Endothelial cell (in vitro differentiated cells): ENCODE results near the gene HSPA12A. TPM values are rescaled to one million over a fixed set of nuclear protein-coding genes. Genes with fewer than 3 reads are reported as not detected.

ENCODE experiments used
- DNase-seq: peaks from one replicate; pipeline ENCODE4 v3.0.0; 2021; ENCODE audit warnings: low spot score
- H3K27ac Mint-ChIP-seq: one replicate; pipeline ENCODE4 v1.8.0; 2021; ENCODE audit warnings: mixed read lengths, inconsistent platforms; ENCODE audit not compliant: unreplicated experiment
- H3K27me3 Mint-ChIP-seq: one replicate; pipeline ENCODE4 v1.8.0; 2021; ENCODE audit warnings: mild to moderate bottlenecking, moderate library complexity, mixed read lengths, inconsistent platforms; ENCODE audit not compliant: unreplicated experiment
- H3K36me3 Mint-ChIP-seq: one replicate; pipeline ENCODE4 v1.8.0; 2021; ENCODE audit warnings: mild to moderate bottlenecking, low read depth, mixed read lengths, inconsistent platforms; ENCODE audit not compliant: unreplicated experiment
- H3K4me1 Mint-ChIP-seq: one replicate; pipeline ENCODE4 v1.8.0; 2021; ENCODE audit warnings: mild to moderate bottlenecking, mixed read lengths, inconsistent platforms; ENCODE audit not compliant: unreplicated experiment
- H3K4me3 Mint-ChIP-seq: one replicate; pipeline ENCODE4 v1.8.0; 2021; ENCODE audit warnings: mild to moderate bottlenecking, mixed read lengths, inconsistent platforms; ENCODE audit not compliant: unreplicated experiment
- H3K9me3 Mint-ChIP-seq: one replicate; pipeline ENCODE4 v1.8.0; 2021; ENCODE audit warnings: mixed read lengths, inconsistent platforms; ENCODE audit not compliant: unreplicated experiment
- CTCF ChIP-seq: fragments of 200-600 bp; sonication (generic); IDR thresholded peaks from one replicate; pipeline ENCODE4 v1.5.0; 2021; ENCODE audit warnings: antibody characterized with exemption; ENCODE audit not compliant: unreplicated experiment
- total RNA-seq: library from RNA; stranded (reverse); fragmentation: NEBNext Ultra II Directional; extraction: Animal tissue kit (Norgen Biotek cat#: 25700); gene quantifications from one replicate; pipeline ENCODE4 v1.2.1, GENCODE V29; 2021; ENCODE audit not compliant: unreplicated experiment

Gene HSPA12A
- total RNA-seq, 1 donor from 2014 or later, result 2.8 TPM

- DNase-seq, result peak; percentile 34
- no peak for TF ChIP-seq CTCF
- peaks cover 6% of the 10 kb centered on the region for H3K27me3 Mint-ChIP-seq
- no peak overlapping the region for H3K4me3 Mint-ChIP-seq
- peak overlapping the region; percentile 1 for H3K27ac Mint-ChIP-seq
- H3K4me1 Mint-ChIP-seq, result peaks cover 22% of the 10 kb centered on the region
- no peaks in the 10 kb centered on the region for H3K9me3 Mint-ChIP-seq
- H3K36me3 Mint-ChIP-seq, result no peaks in the 10 kb centered on the region
Measured at GRCh38 chr10:116690356-116691322, 51.7 kb downstream of the HSPA12A start.

GRCh38 chr10:116689744-116690143 lies 52.6 kb downstream of the HSPA12A start:
- DNase-seq, result no peak
- Mint-ChIP-seq H3K4me1 (peaks cover 22% of the 10 kb centered on the region), H3K36me3 (no peaks in the 10 kb centered on the region), H3K27ac (no peak overlapping the region), H3K9me3 (no peaks in the 10 kb centered on the region), H3K27me3 (peaks cover 6% of the 10 kb centered on the region), H3K4me3 (no peak overlapping the region)
- TF ChIP-seq CTCF, result no peak

- no peak for TF ChIP-seq CTCF
- Mint-ChIP-seq H3K4me3 (no peak overlapping the region), H3K9me3 (no peaks in the 10 kb centered on the region), H3K4me1 (peaks cover 22% of the 10 kb centered on the region), H3K27ac (no peak overlapping the region), H3K36me3 (no peaks in the 10 kb centered on the region), H3K27me3 (peaks cover 6% of the 10 kb centered on the region)
- DNase-seq, result no peak
Measured at GRCh38 chr10:116688741-116689495, 53.4 kb downstream of the HSPA12A start.

- no peak for TF ChIP-seq CTCF
- Mint-ChIP-seq H3K36me3 (no peaks in the 10 kb centered on the region), H3K27ac (no peak overlapping the region), H3K4me3 (no peak overlapping the region), H3K4me1 (peaks cover 19% of the 10 kb centered on the region), H3K9me3 (no peaks in the 10 kb centered on the region), H3K27me3 (peaks cover 6% of the 10 kb centered on the region)
- no peak for DNase-seq
Measured at GRCh38 chr10:116688241-116688711, 54.1 kb downstream of the HSPA12A start.
